ENCODE results near the gene MTUS2. TPM values are rescaled to one million over a fixed set of nuclear protein-coding genes. Genes with fewer than 3 reads are reported as not detected.

MTUS2 gene
- total and polyA plus RNA-seq, 2 experiments from 2014 or later: 0.27 to 0.38 TPM

DNA sequence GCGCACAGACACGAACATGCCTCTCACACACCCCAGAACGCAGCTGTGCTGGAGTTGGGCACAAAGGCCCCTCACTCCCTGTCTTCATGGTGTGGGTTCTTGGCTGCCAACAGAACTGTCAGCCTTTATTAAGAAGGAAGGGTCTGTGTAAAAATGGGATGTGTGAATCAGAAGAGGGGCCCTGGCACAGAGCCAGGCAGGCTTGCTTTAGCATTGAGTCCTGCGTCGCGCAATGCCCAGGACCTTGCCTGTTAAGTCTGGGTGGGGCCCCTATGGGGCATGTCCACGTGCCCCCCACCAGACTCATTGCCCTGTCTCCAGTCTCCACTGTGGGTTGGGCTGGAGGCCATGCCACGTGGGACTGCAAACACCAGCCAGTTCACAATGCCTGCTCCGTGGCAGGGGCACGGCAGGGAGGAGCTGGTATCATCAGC lies 690.5 kb downstream of the MTUS2 start:
- Histone ChIP-seq H3F3A (replicated peaks; ENCODE audit: low read depth) (no peaks in the 10 kb centered on the region; the same call in 1 of the 2 replicates), H2AFZ (no peak overlapping the region), H3K9me2 (ENCODE audit: insufficient read depth) (no peaks in the 10 kb centered on the region), H4K20me1 (replicated peaks; ENCODE audit: insufficient read depth) (peaks cover 18% of the 10 kb centered on the region; the same call in 1 of the 2 replicates), H3K79me2 (replicated peaks; ENCODE audit: insufficient read depth) (no peaks in the 10 kb centered on the region), H3K27ac (ENCODE audit: low read depth) (no peak overlapping the region), H3K4me3 (no peak overlapping the region), H3K4me2 (no peak overlapping the region), H3K4me1 (ENCODE audit: insufficient read depth) (no peaks in the 10 kb centered on the region), H3K36me3 (ENCODE audit: insufficient read depth) (peaks cover under 1% of the 10 kb centered on the region; the same call in 1 of the 2 replicates), H3K27me3 (ENCODE audit: insufficient read depth) (no peaks in the 10 kb centered on the region)
- H3K27me3 Mint-ChIP-seq (ENCODE audit: insufficient read depth, low read depth, poor library complexity): peaks cover 39% of the 10 kb centered on the region
- H3K36me3 Mint-ChIP-seq (ENCODE audit: low read depth): peaks cover 47% of the 10 kb centered on the region
- H3K27ac Mint-ChIP-seq: 0 out of 2 replicates have a peak overlapping the region, but pooled peaks have one; percentile 20
- ATAC-seq (no peak), DNase-seq (ENCODE audit: low spot score) (no peak)
- TF ChIP-seq POLR2AphosphoS5 (IDR thresholded peaks at IDR 0.05; ENCODE audit: low read depth) (no peak), EZH2phosphoT487 (IDR thresholded peaks at IDR 0.05; ENCODE audit: unreplicated experiment) (no peak), EZH2 (IDR thresholded peaks at IDR 0.05; ENCODE audit: low read depth, unreplicated experiment) (no peak)
- TF ChIP-seq, protein P1, sequence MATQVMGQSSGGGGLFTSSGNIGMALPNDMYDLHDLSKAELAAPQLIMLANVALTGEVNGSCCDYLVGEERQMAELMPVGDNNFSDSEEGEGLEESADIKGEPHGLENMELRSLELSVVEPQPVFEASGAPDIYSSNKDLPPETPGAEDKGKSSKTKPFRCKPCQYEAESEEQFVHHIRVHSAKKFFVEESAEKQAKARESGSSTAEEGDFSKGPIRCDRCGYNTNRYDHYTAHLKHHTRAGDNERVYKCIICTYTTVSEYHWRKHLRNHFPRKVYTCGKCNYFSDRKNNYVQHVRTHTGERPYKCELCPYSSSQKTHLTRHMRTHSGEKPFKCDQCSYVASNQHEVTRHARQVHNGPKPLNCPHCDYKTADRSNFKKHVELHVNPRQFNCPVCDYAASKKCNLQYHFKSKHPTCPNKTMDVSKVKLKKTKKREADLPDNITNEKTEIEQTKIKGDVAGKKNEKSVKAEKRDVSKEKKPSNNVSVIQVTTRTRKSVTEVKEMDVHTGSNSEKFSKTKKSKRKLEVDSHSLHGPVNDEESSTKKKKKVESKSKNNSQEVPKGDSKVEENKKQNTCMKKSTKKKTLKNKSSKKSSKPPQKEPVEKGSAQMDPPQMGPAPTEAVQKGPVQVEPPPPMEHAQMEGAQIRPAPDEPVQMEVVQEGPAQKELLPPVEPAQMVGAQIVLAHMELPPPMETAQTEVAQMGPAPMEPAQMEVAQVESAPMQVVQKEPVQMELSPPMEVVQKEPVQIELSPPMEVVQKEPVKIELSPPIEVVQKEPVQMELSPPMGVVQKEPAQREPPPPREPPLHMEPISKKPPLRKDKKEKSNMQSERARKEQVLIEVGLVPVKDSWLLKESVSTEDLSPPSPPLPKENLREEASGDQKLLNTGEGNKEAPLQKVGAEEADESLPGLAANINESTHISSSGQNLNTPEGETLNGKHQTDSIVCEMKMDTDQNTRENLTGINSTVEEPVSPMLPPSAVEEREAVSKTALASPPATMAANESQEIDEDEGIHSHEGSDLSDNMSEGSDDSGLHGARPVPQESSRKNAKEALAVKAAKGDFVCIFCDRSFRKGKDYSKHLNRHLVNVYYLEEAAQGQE (IDR thresholded peaks at IDR 0.05; ENCODE audit: unreplicated experiment): no peak
- H3K4me1 Mint-ChIP-seq: peaks cover 2% of the 10 kb centered on the region; the same call in 2 of the 3 replicates
- H3K4me3 Mint-ChIP-seq: no peak overlapping the region
- H3K9me3 Mint-ChIP-seq: no peaks in the 10 kb centered on the region

DNA sequence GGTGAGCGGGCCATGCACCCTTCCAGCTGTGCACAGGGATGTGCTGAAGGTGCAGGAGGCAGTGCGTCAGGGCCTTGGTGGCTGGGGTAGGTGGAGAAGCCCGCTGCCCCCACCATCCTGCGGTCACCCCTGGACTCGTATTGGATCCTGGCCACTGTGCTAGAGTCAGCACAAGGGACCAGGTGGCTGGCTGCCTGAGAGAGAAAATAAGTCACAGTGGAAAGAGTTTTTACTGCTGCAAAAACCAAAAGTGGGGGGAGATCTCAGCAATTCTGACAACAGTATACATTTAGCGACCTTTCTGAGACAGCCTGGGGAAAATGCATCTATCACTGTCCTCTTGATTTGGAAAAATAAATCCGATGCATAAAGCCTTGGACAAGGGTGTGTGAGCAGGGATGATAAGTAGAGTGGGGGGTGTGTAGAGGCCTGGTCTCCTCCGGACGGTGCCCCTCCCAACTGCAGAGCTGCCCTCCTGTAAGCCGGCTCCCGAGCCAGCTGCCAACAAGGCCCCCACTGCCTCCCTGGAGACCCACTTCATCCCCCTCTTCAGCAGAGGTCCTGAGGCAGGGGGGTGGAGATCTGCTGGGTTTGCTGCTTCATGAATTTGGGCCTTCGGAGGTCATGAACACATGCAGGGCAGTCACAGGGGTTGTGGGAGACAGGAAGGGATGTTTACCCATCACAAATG lies 691.1 kb downstream of the MTUS2 start:
- Histone ChIP-seq H3K36me3 (ENCODE audit: insufficient read depth) (peaks cover 5% of the 10 kb centered on the region; the same call in 1 of the 2 replicates), H3K4me2 (no peak overlapping the region), H3F3A (replicated peaks; ENCODE audit: low read depth) (no peaks in the 10 kb centered on the region; the same call in 1 of the 2 replicates), H3K27me3 (ENCODE audit: insufficient read depth) (no peaks in the 10 kb centered on the region), H3K4me3 (no peak overlapping the region), H2AFZ (no peak overlapping the region), H4K20me1 (replicated peaks; ENCODE audit: insufficient read depth) (peaks cover 18% of the 10 kb centered on the region; the same call in 1 of the 2 replicates), H3K79me2 (replicated peaks; ENCODE audit: insufficient read depth) (no peaks in the 10 kb centered on the region), H3K4me1 (ENCODE audit: insufficient read depth) (no peaks in the 10 kb centered on the region), H3K9me2 (ENCODE audit: insufficient read depth) (no peaks in the 10 kb centered on the region), H3K27ac (ENCODE audit: low read depth) (no peak overlapping the region)
- H3K36me3 Mint-ChIP-seq (ENCODE audit: low read depth): peaks cover 53% of the 10 kb centered on the region
- peaks cover 2% of the 10 kb centered on the region; the same call in 2 of the 3 replicates for H3K4me1 Mint-ChIP-seq
- no peaks in the 10 kb centered on the region for H3K9me3 Mint-ChIP-seq
- no peak for ATAC-seq
- no peak overlapping the region; the same call in 1 of the 2 replicates for H3K27ac Mint-ChIP-seq
- peaks cover 39% of the 10 kb centered on the region for H3K27me3 Mint-ChIP-seq (ENCODE audit: insufficient read depth, low read depth, poor library complexity)
- no peak overlapping the region for H3K4me3 Mint-ChIP-seq
- DNase-seq (ENCODE audit: low spot score): no peak
- TF ChIP-seq, protein P2, sequence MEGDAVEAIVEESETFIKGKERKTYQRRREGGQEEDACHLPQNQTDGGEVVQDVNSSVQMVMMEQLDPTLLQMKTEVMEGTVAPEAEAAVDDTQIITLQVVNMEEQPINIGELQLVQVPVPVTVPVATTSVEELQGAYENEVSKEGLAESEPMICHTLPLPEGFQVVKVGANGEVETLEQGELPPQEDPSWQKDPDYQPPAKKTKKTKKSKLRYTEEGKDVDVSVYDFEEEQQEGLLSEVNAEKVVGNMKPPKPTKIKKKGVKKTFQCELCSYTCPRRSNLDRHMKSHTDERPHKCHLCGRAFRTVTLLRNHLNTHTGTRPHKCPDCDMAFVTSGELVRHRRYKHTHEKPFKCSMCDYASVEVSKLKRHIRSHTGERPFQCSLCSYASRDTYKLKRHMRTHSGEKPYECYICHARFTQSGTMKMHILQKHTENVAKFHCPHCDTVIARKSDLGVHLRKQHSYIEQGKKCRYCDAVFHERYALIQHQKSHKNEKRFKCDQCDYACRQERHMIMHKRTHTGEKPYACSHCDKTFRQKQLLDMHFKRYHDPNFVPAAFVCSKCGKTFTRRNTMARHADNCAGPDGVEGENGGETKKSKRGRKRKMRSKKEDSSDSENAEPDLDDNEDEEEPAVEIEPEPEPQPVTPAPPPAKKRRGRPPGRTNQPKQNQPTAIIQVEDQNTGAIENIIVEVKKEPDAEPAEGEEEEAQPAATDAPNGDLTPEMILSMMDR (conservative IDR thresholded peaks at IDR 0.05; ENCODE audit: low read depth in 2 of 2): no peak
- no peak for TF ChIP-seq ZNF331 (CRISPR knock-in tag; IDR thresholded peaks at IDR 0.05; ENCODE audit: low read depth)
- TF ChIP-seq, protein P3, sequence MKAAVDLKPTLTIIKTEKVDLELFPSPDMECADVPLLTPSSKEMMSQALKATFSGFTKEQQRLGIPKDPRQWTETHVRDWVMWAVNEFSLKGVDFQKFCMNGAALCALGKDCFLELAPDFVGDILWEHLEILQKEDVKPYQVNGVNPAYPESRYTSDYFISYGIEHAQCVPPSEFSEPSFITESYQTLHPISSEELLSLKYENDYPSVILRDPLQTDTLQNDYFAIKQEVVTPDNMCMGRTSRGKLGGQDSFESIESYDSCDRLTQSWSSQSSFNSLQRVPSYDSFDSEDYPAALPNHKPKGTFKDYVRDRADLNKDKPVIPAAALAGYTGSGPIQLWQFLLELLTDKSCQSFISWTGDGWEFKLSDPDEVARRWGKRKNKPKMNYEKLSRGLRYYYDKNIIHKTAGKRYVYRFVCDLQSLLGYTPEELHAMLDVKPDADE (IDR thresholded peaks at IDR 0.05): no peak
- no peak for TF ChIP-seq CREB1 (CRISPR knock-in tag; IDR thresholded peaks at IDR 0.05; ENCODE audit: low read depth)
- TF ChIP-seq NANOG (IDR thresholded peaks at IDR 0.05; ENCODE audit: borderline replicate concordance): no peak
- TF ChIP-seq, protein P1 (IDR thresholded peaks at IDR 0.05; ENCODE audit: unreplicated experiment): no peak
- no peak for TF ChIP-seq EZH2 (IDR thresholded peaks at IDR 0.05; ENCODE audit: low read depth, unreplicated experiment)
- TF ChIP-seq ZNF114 (CRISPR knock-in tag; IDR thresholded peaks at IDR 0.05): no peak
- TF ChIP-seq STAT1 (IDR thresholded peaks at IDR 0.05; ENCODE audit: unreplicated experiment): no peak
